Measurements from ENCODE around the gene TANGO6. TPM values are rescaled to one million over a fixed set of nuclear protein-coding genes. Genes with fewer than 3 reads are reported as not detected.

Gene TANGO6
- total RNA-seq, 1 donor = 38.0 TPM

GRCh38 chr16:68873635-68874471, 30.5 kb downstream of the TANGO6 start:
- Histone ChIP-seq H3K4me3 (ENCODE audit: insufficient read depth, low read length) (no peak overlapping the region), H4K20me1 (ENCODE audit: insufficient read depth, low read length) (no peaks in the 10 kb centered on the region), H3K4me2 (ENCODE audit: insufficient read depth, low read length) (no peak overlapping the region), H3K27ac (ENCODE audit: low read depth, low read length) (no peak overlapping the region), H2AFZ (ENCODE audit: low read length) (no peak overlapping the region), H3K36me3 (ENCODE audit: insufficient read depth, low read length) (peaks cover 23% of the 10 kb centered on the region), H3K9me3 (ENCODE audit: low read depth, low read length) (no peaks in the 10 kb centered on the region), H3K27me3 (ENCODE audit: insufficient read depth, low read length) (no peaks in the 10 kb centered on the region), H3K4me1 (ENCODE audit: insufficient read depth, low read length) (no peaks in the 10 kb centered on the region), H3K79me2 (ENCODE audit: insufficient read depth, low read length) (no peaks in the 10 kb centered on the region)
- no peak for TF ChIP-seq CTCF (IDR thresholded peaks at IDR 0.05; ENCODE audit: extremely low read depth, low read depth, low read length)
- DNase-seq (ENCODE audit: insufficient read length, low spot score, missing footprints) = no peak

- H3K4me3 ChIP-seq (ENCODE audit: insufficient read depth, low read length) = no peak overlapping the region
- no peaks in the 10 kb centered on the region for H3K27me3 ChIP-seq (ENCODE audit: insufficient read depth, low read length)
- H3K9me3 ChIP-seq (ENCODE audit: low read depth, low read length) = no peaks in the 10 kb centered on the region
- H2AFZ ChIP-seq (ENCODE audit: low read length) = no peak overlapping the region
- no peak for TF ChIP-seq CTCF (IDR thresholded peaks at IDR 0.05; ENCODE audit: extremely low read depth, low read depth, low read length)
- DNase-seq (ENCODE audit: insufficient read length, low spot score, missing footprints) = no peak
- no peaks in the 10 kb centered on the region for H3K4me1 ChIP-seq (ENCODE audit: insufficient read depth, low read length)
- H3K79me2 ChIP-seq (ENCODE audit: insufficient read depth, low read length) = no peaks in the 10 kb centered on the region
- no peak overlapping the region for H3K4me2 ChIP-seq (ENCODE audit: insufficient read depth, low read length)
- H3K27ac ChIP-seq (ENCODE audit: low read depth, low read length) = no peak overlapping the region
- H3K36me3 ChIP-seq (ENCODE audit: insufficient read depth, low read length) = peaks cover 33% of the 10 kb centered on the region
- no peaks in the 10 kb centered on the region for H4K20me1 ChIP-seq (ENCODE audit: insufficient read depth, low read length)
These were observed 32.5 kb downstream of the TANGO6 start for GRCh38 chr16:68875871-68876270.

GRCh38 chr16:68883685-68884084, 40.4 kb downstream of the TANGO6 start:
- no peaks in the 10 kb centered on the region for H3K4me1 ChIP-seq (ENCODE audit: insufficient read depth, low read length)
- no peak for DNase-seq (ENCODE audit: insufficient read length, low spot score, missing footprints)
- no peak for TF ChIP-seq CTCF (IDR thresholded peaks at IDR 0.05; ENCODE audit: extremely low read depth, low read depth, low read length)
- H3K9me3 ChIP-seq (ENCODE audit: low read depth, low read length) = no peaks in the 10 kb centered on the region
- H3K79me2 ChIP-seq (ENCODE audit: insufficient read depth, low read length) = no peaks in the 10 kb centered on the region
- no peaks in the 10 kb centered on the region for H3K27me3 ChIP-seq (ENCODE audit: insufficient read depth, low read length)
- H3K36me3 ChIP-seq (ENCODE audit: insufficient read depth, low read length) = peaks cover 18% of the 10 kb centered on the region
- no peaks in the 10 kb centered on the region for H4K20me1 ChIP-seq (ENCODE audit: insufficient read depth, low read length)
- no peak overlapping the region for H3K4me2 ChIP-seq (ENCODE audit: insufficient read depth, low read length)
- no peak overlapping the region for H2AFZ ChIP-seq (ENCODE audit: low read length)
- no peak overlapping the region for H3K27ac ChIP-seq (ENCODE audit: low read depth, low read length)
- no peak overlapping the region for H3K4me3 ChIP-seq (ENCODE audit: insufficient read depth, low read length)

- no peak for DNase-seq (ENCODE audit: insufficient read length, low spot score, missing footprints)
- H3K27me3 ChIP-seq (ENCODE audit: insufficient read depth, low read length) = no peaks in the 10 kb centered on the region
These were observed 41.1 kb downstream of the TANGO6 start for GRCh38 chr16:68884401-68884800.

More at GRCh38 chr16:68884401-68884800, 41.1 kb downstream of the TANGO6 start:
- Histone ChIP-seq H4K20me1 (ENCODE audit: insufficient read depth, low read length) (no peaks in the 10 kb centered on the region), H3K27ac (ENCODE audit: low read depth, low read length) (no peak overlapping the region), H3K4me2 (ENCODE audit: insufficient read depth, low read length) (no peak overlapping the region), H2AFZ (ENCODE audit: low read length) (no peak overlapping the region), H3K36me3 (ENCODE audit: insufficient read depth, low read length) (peaks cover 15% of the 10 kb centered on the region), H3K9me3 (ENCODE audit: low read depth, low read length) (no peaks in the 10 kb centered on the region), H3K4me1 (ENCODE audit: insufficient read depth, low read length) (no peaks in the 10 kb centered on the region), H3K79me2 (ENCODE audit: insufficient read depth, low read length) (no peaks in the 10 kb centered on the region), H3K4me3 (ENCODE audit: insufficient read depth, low read length) (no peak overlapping the region)
- no peak for TF ChIP-seq CTCF (IDR thresholded peaks at IDR 0.05; ENCODE audit: extremely low read depth, low read depth, low read length)

All from osteoblast (primary cell).